Measurements from ENCODE around the gene MON1B. TPM values are rescaled to one million over a fixed set of nuclear protein-coding genes. Genes with fewer than 3 reads are reported as not detected.

Gene MON1B
- total RNA-seq, 1 donor from 2014 or later = 30.0 TPM

GRCh38 chr16:77223184-77223583 is 32.2 kb downstream of the MON1B start:
- no peak overlapping the region for H3K4me3 ChIP-seq (ENCODE audit: low read depth, low read length)
- no peaks in the 10 kb centered on the region for H3K36me3 ChIP-seq (ENCODE audit: control insufficient read depth, insufficient read depth, low read length)
- no peaks in the 10 kb centered on the region for H3K27me3 ChIP-seq (ENCODE audit: control insufficient read depth, insufficient read depth, low read length)
- peak; percentile 28 for TF ChIP-seq CTCF (IDR thresholded peaks at IDR 0.05; ENCODE audit: insufficient read depth, low read length, poor library complexity, severe bottlenecking)
- no peak for DNase-seq (ENCODE audit: low read depth)

GRCh38 chr16:77225182-77225581 is 34.2 kb downstream of the MON1B start:
- no peaks in the 10 kb centered on the region for H3K36me3 ChIP-seq (ENCODE audit: control insufficient read depth, insufficient read depth, low read length)
- H3K4me3 ChIP-seq (ENCODE audit: low read depth, low read length) = no peak overlapping the region
- DNase-seq (ENCODE audit: low read depth) = no peak
- no peak for TF ChIP-seq CTCF (IDR thresholded peaks at IDR 0.05; ENCODE audit: insufficient read depth, low read length, poor library complexity, severe bottlenecking)
- no peaks in the 10 kb centered on the region for H3K27me3 ChIP-seq (ENCODE audit: control insufficient read depth, insufficient read depth, low read length)

GRCh38 chr16:77227745-77228144 is 36.8 kb downstream of the MON1B start:
- no peak for TF ChIP-seq CTCF (IDR thresholded peaks at IDR 0.05; ENCODE audit: insufficient read depth, low read length, poor library complexity, severe bottlenecking)
- Histone ChIP-seq H3K4me3 (ENCODE audit: low read depth, low read length) (no peak overlapping the region), H3K27me3 (ENCODE audit: control insufficient read depth, insufficient read depth, low read length) (no peaks in the 10 kb centered on the region), H3K36me3 (ENCODE audit: control insufficient read depth, insufficient read depth, low read length) (no peaks in the 10 kb centered on the region)
- DNase-seq (ENCODE audit: low read depth) = no peak

GRCh38 chr16:77231047-77231446 is 40.1 kb downstream of the MON1B start:
- DNase-seq (ENCODE audit: low read depth) = no peak
- TF ChIP-seq CTCF (IDR thresholded peaks at IDR 0.05; ENCODE audit: insufficient read depth, low read length, poor library complexity, severe bottlenecking) = no peak
- Histone ChIP-seq H3K36me3 (ENCODE audit: control insufficient read depth, insufficient read depth, low read length) (no peaks in the 10 kb centered on the region), H3K4me3 (ENCODE audit: low read depth, low read length) (no peak overlapping the region), H3K27me3 (ENCODE audit: control insufficient read depth, insufficient read depth, low read length) (no peaks in the 10 kb centered on the region)

- TF ChIP-seq CTCF (IDR thresholded peaks at IDR 0.05; ENCODE audit: insufficient read depth, low read length, poor library complexity, severe bottlenecking) = no peak
- H3K36me3 ChIP-seq (ENCODE audit: control insufficient read depth, insufficient read depth, low read length) = no peaks in the 10 kb centered on the region
- H3K4me3 ChIP-seq (ENCODE audit: low read depth, low read length) = no peak overlapping the region
- DNase-seq (ENCODE audit: low read depth) = no peak
- H3K27me3 ChIP-seq (ENCODE audit: control insufficient read depth, insufficient read depth, low read length) = no peaks in the 10 kb centered on the region
Observed at GRCh38 chr16:77233799-77234519, 43.0 kb downstream of the MON1B start.

- DNase-seq (ENCODE audit: low read depth) = no peak
- Histone ChIP-seq H3K36me3 (ENCODE audit: control insufficient read depth, insufficient read depth, low read length) (no peaks in the 10 kb centered on the region), H3K27me3 (ENCODE audit: control insufficient read depth, insufficient read depth, low read length) (no peaks in the 10 kb centered on the region), H3K4me3 (ENCODE audit: low read depth, low read length) (no peak overlapping the region)
- TF ChIP-seq CTCF (IDR thresholded peaks at IDR 0.05; ENCODE audit: insufficient read depth, low read length, poor library complexity, severe bottlenecking) = no peak
Observed at GRCh38 chr16:77234611-77235010, 43.6 kb downstream of the MON1B start.

Measured in kidney epithelial cell (primary cell).